ENCODE measurements around the gene ATP2C2. TPM values are rescaled to one million over a fixed set of nuclear protein-coding genes. Genes with fewer than 3 reads are reported as not detected.
A peak's percentile ranks its signal among the peaks of the same experiment; 100 is the strongest.

The ATP2C2 gene
- total and polyA plus RNA-seq, 2 experiments from 2014 or later = 2.1 TPM

DNA sequence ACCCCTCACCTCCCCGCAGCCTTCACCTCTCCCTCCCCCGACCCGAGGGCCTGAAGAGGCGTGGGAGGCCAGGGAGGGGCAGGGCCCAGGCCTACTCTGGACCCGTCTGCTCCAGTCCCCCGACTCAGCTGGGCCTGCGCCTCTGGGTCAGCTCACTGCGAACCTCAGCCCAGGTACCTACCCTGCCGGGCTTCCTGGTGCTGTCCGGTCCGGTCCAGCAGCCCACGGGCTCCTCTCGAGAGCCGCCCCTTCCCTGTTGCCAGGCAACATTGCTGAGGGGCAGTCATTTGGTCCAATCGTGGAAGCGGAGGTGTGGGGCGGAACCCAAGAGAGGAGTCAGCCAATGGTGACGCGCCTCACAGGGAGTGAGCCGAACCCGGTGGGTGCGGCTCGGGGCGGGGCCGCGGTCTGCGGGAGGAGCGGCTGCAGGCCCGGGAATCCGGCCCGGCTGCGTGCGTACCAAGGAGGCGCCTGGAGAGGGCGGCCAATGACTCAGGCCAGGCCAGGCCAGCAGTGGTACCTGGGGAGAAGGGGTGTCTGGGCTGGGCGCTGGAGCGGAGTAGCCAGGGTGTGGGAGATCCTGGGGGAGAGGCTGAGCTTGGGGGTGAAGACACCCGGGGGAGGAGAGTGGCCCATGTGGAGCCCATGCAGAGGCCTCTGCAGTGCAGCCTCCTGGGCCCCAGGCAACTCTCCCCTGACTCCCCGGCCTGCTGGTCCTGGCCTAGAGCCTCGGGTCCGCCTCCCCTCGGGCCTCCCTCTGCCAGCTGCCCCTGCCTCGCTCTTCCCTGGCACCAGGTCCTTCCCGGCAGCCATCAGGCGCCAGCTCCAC lies 136.3 kb downstream of the ATP2C2 start, which contains the start of gene MEAK7:
MEAK7 (minus strand) TSS at position 240 of the 829 bp plus-strand sequence. CDS start 6,573 bp downstream, outside the sequence.
- peaks cover 9% of the 10 kb centered on the region for H3K27me3 Mint-ChIP-seq (ENCODE audit: insufficient read depth, low read depth, poor library complexity)
- Histone ChIP-seq H3K27me3 (ENCODE audit: insufficient read depth) (no peaks in the 10 kb centered on the region), H3K9me2 (ENCODE audit: insufficient read depth) (no peaks in the 10 kb centered on the region), H3K4me3 (peak within 1 kb of the TSS; percentile 97), H3K27ac (ENCODE audit: low read depth) (0 out of 2 replicates have a peak within 1 kb of the TSS, but pooled peaks have one; percentile 50), H2AFZ (peak within 1 kb of the TSS; percentile 96), H3K36me3 (ENCODE audit: insufficient read depth) (no peaks in the 10 kb centered on the region), H4K20me1 (replicated peaks; ENCODE audit: insufficient read depth) (no peaks in the 10 kb centered on the region; the same call in 1 of the 2 replicates), H3K4me1 (ENCODE audit: insufficient read depth) (peaks cover 4% of the 10 kb centered on the region), H3K4me2 (peak within 1 kb of the TSS; percentile 87), H3K79me2 (replicated peaks; ENCODE audit: insufficient read depth) (peaks cover 4% of the 10 kb centered on the region; the same call in 1 of the 2 replicates), H3F3A (replicated peaks; ENCODE audit: low read depth) (0 out of 2 replicates have a peak, but pooled peaks cover 4% of the 10 kb centered on the region)
- H3K4me3 Mint-ChIP-seq = peak within 1 kb of the TSS; percentile 84
- H3K27ac Mint-ChIP-seq = peak within 1 kb of the TSS; percentile 95
- no peaks in the 10 kb centered on the region for H3K9me3 Mint-ChIP-seq
- ATAC-seq (peak; percentile 92), DNase-seq (ENCODE audit: low spot score) (peak; percentile 99)
- H3K36me3 Mint-ChIP-seq (ENCODE audit: low read depth) = no peaks in the 10 kb centered on the region
- TF ChIP-seq, protein P1, sequence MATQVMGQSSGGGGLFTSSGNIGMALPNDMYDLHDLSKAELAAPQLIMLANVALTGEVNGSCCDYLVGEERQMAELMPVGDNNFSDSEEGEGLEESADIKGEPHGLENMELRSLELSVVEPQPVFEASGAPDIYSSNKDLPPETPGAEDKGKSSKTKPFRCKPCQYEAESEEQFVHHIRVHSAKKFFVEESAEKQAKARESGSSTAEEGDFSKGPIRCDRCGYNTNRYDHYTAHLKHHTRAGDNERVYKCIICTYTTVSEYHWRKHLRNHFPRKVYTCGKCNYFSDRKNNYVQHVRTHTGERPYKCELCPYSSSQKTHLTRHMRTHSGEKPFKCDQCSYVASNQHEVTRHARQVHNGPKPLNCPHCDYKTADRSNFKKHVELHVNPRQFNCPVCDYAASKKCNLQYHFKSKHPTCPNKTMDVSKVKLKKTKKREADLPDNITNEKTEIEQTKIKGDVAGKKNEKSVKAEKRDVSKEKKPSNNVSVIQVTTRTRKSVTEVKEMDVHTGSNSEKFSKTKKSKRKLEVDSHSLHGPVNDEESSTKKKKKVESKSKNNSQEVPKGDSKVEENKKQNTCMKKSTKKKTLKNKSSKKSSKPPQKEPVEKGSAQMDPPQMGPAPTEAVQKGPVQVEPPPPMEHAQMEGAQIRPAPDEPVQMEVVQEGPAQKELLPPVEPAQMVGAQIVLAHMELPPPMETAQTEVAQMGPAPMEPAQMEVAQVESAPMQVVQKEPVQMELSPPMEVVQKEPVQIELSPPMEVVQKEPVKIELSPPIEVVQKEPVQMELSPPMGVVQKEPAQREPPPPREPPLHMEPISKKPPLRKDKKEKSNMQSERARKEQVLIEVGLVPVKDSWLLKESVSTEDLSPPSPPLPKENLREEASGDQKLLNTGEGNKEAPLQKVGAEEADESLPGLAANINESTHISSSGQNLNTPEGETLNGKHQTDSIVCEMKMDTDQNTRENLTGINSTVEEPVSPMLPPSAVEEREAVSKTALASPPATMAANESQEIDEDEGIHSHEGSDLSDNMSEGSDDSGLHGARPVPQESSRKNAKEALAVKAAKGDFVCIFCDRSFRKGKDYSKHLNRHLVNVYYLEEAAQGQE (IDR thresholded peaks at IDR 0.05; ENCODE audit: unreplicated experiment) = no peak
- TF ChIP-seq JUNB (IDR thresholded peaks at IDR 0.05; ENCODE audit: unreplicated experiment) (no peak), POLR2AphosphoS5 (IDR thresholded peaks at IDR 0.05; ENCODE audit: low read depth) (peak; percentile 87), ZNF114 (CRISPR knock-in tag; IDR thresholded peaks at IDR 0.05) (no peak), ZNF331 (CRISPR knock-in tag; IDR thresholded peaks at IDR 0.05; ENCODE audit: low read depth) (no peak), EZH2phosphoT487 (IDR thresholded peaks at IDR 0.05; ENCODE audit: unreplicated experiment) (no peak), EZH2 (IDR thresholded peaks at IDR 0.05; ENCODE audit: low read depth, unreplicated experiment) (no peak), CREB1 (CRISPR knock-in tag; IDR thresholded peaks at IDR 0.05; ENCODE audit: low read depth) (peak; percentile 52; the same call in 1 of the 2 replicates), STAT1 (IDR thresholded peaks at IDR 0.05; ENCODE audit: unreplicated experiment) (no peak), NANOG (IDR thresholded peaks at IDR 0.05; ENCODE audit: borderline replicate concordance) (no peak)
- TF ChIP-seq, protein P2, sequence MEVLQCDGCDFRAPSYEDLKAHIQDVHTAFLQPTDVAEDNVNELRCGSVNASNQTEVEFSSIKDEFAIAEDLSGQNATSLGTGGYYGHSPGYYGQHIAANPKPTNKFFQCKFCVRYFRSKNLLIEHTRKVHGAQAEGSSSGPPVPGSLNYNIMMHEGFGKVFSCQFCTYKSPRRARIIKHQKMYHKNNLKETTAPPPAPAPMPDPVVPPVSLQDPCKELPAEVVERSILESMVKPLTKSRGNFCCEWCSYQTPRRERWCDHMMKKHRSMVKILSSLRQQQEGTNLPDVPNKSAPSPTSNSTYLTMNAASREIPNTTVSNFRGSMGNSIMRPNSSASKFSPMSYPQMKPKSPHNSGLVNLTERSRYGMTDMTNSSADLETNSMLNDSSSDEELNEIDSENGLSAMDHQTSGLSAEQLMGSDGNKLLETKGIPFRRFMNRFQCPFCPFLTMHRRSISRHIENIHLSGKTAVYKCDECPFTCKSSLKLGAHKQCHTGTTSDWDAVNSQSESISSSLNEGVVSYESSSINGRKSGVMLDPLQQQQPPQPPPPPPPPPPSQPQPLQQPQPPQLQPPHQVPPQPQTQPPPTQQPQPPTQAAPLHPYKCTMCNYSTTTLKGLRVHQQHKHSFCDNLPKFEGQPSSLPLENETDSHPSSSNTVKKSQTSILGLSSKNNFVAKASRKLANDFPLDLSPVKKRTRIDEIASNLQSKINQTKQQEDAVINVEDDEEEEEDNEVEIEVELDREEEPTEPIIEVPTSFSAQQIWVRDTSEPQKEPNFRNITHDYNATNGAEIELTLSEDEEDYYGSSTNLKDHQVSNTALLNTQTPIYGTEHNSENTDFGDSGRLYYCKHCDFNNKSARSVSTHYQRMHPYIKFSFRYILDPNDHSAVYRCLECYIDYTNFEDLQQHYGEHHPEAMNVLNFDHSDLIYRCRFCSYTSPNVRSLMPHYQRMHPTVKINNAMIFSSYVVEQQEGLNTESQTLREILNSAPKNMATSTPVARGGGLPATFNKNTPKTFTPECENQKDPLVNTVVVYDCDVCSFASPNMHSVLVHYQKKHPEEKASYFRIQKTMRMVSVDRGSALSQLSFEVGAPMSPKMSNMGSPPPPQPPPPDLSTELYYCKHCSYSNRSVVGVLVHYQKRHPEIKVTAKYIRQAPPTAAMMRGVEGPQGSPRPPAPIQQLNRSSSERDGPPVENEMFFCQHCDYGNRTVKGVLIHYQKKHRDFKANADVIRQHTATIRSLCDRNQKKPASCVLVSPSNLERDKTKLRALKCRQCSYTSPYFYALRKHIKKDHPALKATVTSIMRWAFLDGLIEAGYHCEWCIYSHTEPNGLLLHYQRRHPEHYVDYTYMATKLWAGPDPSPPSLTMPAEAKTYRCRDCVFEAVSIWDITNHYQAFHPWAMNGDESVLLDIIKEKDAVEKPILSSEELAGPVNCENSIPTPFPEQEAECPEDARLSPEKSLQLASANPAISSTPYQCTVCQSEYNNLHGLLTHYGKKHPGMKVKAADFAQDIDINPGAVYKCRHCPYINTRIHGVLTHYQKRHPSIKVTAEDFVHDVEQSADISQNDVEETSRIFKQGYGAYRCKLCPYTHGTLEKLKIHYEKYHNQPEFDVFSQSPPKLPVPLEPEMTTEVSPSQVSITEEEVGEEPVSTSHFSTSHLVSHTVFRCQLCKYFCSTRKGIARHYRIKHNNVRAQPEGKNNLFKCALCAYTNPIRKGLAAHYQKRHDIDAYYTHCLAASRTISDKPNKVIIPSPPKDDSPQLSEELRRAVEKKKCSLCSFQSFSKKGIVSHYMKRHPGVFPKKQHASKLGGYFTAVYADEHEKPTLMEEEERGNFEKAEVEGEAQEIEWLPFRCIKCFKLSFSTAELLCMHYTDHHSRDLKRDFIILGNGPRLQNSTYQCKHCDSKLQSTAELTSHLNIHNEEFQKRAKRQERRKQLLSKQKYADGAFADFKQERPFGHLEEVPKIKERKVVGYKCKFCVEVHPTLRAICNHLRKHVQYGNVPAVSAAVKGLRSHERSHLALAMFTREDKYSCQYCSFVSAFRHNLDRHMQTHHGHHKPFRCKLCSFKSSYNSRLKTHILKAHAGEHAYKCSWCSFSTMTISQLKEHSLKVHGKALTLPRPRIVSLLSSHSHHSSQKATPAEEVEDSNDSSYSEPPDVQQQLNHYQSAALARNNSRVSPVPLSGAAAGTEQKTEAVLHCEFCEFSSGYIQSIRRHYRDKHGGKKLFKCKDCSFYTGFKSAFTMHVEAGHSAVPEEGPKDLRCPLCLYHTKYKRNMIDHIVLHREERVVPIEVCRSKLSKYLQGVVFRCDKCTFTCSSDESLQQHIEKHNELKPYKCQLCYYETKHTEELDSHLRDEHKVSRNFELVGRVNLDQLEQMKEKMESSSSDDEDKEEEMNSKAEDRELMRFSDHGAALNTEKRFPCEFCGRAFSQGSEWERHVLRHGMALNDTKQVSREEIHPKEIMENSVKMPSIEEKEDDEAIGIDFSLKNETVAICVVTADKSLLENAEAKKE (CRISPR knock-in tag; IDR thresholded peaks at IDR 0.05) = no peak
- TF ChIP-seq, protein P3, sequence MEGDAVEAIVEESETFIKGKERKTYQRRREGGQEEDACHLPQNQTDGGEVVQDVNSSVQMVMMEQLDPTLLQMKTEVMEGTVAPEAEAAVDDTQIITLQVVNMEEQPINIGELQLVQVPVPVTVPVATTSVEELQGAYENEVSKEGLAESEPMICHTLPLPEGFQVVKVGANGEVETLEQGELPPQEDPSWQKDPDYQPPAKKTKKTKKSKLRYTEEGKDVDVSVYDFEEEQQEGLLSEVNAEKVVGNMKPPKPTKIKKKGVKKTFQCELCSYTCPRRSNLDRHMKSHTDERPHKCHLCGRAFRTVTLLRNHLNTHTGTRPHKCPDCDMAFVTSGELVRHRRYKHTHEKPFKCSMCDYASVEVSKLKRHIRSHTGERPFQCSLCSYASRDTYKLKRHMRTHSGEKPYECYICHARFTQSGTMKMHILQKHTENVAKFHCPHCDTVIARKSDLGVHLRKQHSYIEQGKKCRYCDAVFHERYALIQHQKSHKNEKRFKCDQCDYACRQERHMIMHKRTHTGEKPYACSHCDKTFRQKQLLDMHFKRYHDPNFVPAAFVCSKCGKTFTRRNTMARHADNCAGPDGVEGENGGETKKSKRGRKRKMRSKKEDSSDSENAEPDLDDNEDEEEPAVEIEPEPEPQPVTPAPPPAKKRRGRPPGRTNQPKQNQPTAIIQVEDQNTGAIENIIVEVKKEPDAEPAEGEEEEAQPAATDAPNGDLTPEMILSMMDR (conservative IDR thresholded peaks at IDR 0.05; ENCODE audit: low read depth in 2 of 2) = no peak
- TF ChIP-seq, protein P4, sequence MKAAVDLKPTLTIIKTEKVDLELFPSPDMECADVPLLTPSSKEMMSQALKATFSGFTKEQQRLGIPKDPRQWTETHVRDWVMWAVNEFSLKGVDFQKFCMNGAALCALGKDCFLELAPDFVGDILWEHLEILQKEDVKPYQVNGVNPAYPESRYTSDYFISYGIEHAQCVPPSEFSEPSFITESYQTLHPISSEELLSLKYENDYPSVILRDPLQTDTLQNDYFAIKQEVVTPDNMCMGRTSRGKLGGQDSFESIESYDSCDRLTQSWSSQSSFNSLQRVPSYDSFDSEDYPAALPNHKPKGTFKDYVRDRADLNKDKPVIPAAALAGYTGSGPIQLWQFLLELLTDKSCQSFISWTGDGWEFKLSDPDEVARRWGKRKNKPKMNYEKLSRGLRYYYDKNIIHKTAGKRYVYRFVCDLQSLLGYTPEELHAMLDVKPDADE (IDR thresholded peaks at IDR 0.05) = no peak
- peaks cover 26% of the 10 kb centered on the region for H3K4me1 Mint-ChIP-seq
